ENCODE results near the gene UTS2B. TPM values are rescaled to one million over a fixed set of nuclear protein-coding genes. Genes with fewer than 3 reads are reported as not detected.

The UTS2B gene
- total and polyA plus RNA-seq, 9 of the 15 experiments (the other 6 are each of a cell fraction or from before 2014, with no cell fraction given) = 0.06 TPM; not detected in 8

GRCh38 chr3:191328962-191329653 is 1.2 kb downstream of the UTS2B start, which contains the start of gene CCDC50 (continued):
- TF ChIP-seq, protein P1, sequence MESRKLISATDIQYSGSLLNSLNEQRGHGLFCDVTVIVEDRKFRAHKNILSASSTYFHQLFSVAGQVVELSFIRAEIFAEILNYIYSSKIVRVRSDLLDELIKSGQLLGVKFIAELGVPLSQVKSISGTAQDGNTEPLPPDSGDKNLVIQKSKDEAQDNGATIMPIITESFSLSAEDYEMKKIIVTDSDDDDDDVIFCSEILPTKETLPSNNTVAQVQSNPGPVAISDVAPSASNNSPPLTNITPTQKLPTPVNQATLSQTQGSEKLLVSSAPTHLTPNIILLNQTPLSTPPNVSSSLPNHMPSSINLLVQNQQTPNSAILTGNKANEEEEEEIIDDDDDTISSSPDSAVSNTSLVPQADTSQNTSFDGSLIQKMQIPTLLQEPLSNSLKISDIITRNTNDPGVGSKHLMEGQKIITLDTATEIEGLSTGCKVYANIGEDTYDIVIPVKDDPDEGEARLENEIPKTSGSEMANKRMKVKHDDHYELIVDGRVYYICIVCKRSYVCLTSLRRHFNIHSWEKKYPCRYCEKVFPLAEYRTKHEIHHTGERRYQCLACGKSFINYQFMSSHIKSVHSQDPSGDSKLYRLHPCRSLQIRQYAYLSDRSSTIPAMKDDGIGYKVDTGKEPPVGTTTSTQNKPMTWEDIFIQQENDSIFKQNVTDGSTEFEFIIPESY (CRISPR knock-in tag; IDR thresholded peaks at IDR 0.05) = no peak
- peak; percentile 20; the same call in 1 of the 2 replicates for TF ChIP-seq L3MBTL2 (IDR thresholded peaks at IDR 0.05)
- TF ChIP-seq, protein P2, sequence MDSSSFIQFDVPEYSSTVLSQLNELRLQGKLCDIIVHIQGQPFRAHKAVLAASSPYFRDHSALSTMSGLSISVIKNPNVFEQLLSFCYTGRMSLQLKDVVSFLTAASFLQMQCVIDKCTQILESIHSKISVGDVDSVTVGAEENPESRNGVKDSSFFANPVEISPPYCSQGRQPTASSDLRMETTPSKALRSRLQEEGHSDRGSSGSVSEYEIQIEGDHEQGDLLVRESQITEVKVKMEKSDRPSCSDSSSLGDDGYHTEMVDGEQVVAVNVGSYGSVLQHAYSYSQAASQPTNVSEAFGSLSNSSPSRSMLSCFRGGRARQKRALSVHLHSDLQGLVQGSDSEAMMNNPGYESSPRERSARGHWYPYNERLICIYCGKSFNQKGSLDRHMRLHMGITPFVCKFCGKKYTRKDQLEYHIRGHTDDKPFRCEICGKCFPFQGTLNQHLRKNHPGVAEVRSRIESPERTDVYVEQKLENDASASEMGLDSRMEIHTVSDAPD (CRISPR knock-in tag; IDR thresholded peaks at IDR 0.05) = no peak
- no peak for TF ChIP-seq ZNF184 (CRISPR knock-in tag; IDR thresholded peaks at IDR 0.05)
- no peak for TF ChIP-seq CBFB (CRISPR knock-in tag; IDR thresholded peaks at IDR 0.05)
- no peak for TF ChIP-seq ZNF398 (CRISPR knock-in tag; IDR thresholded peaks at IDR 0.05)
- no peak for TF ChIP-seq CBX5 (IDR thresholded peaks at IDR 0.05; ENCODE audit: borderline replicate concordance, low read depth)
- no peak for TF ChIP-seq SAP30 (IDR thresholded peaks at IDR 0.05; ENCODE audit: borderline replicate concordance, insufficient read depth, low read depth, low read length, poor library complexity, severe bottlenecking)
- TF ChIP-seq ZNF354B (CRISPR knock-in tag; IDR thresholded peaks at IDR 0.05) = no peak
- TF ChIP-seq IRF9 (tag; IDR thresholded peaks at IDR 0.05) = no peak
- TF ChIP-seq YY1 (IDR thresholded peaks at IDR 0.05; ENCODE audit: borderline replicate concordance in 1 of 3, control insufficient read depth in 1 of 3, extremely low read depth in 1 of 3, insufficient read depth in 3 of 3, insufficient read length in 1 of 3, insufficient replicate concordance in 2 of 3, low read depth in 1 of 3, low read length in 2 of 3) = peak in 1 of 3 experiments; percentile 29
- no peak for TF ChIP-seq SMARCB1 (IDR thresholded peaks at IDR 0.05; ENCODE audit: insufficient read length, low read depth)
- no peak for TF ChIP-seq HMBOX1 (IDR thresholded peaks at IDR 0.05)
- no peak for TF ChIP-seq SFPQ (IDR thresholded peaks at IDR 0.05; ENCODE audit: low read depth, low read length)
- TF ChIP-seq PRMT5 (CRISPR knock-in tag; IDR thresholded peaks at IDR 0.05) = no peak
- no peak for TF ChIP-seq HLTF (IDR thresholded peaks at IDR 0.05)
- no peak for TF ChIP-seq SMAD2 (IDR thresholded peaks at IDR 0.05; ENCODE audit: low read depth, low read length)

Data from K562 (cell line).